Epidermal melanocyte (primary cell): ENCODE data around the gene USP35.
"Not testable (repeated sequence)": the region's sequence is repeated elsewhere in the genome, so short reads cannot be mapped to it uniquely, and the experiment has no call there.

Experiments used
- DNase-seq: peaks from one replicate; pipeline ENCODE4 v3.0.0; 2011; ENCODE audit warnings: low spot score; ENCODE audit not compliant: insufficient read length

USP35 gene

DNA sequence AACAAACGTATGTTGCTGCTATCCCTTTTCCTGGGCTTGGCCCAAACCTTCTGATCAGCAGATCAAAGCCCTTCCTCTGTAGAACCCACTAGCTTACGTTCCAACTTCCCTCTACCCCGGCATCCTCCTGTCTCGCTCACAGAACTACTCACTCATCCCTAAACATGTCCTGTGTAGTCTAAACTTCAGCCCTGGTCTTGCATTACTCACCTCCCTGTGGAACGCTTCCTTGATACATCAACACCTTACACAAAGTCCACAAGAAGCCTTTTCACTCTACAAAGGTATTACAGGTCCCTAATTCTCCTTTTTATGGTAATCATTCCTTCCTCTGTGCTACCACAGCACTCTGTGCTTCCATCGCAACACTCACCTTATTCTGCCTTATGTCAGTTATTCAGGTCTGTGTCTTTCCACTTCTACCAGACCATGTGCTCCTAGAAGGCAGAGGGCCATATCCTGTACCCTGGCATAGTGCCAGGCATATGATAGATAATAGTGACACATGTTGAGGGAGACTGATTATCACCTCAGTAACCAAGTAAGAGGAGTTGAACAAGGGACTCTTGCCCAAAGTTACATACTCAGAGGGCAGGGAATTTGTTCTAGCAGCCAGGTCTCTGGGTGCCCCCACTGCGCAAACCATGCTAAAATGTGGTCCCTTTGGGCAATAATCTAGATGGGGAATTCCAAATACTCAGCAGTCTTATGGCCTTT, 41.6 kb downstream of the USP35 start:
- DNase-seq = no peak

GRCh38 chr11:78231962-78232501, 43.3 kb downstream of the USP35 start:
- no peak for DNase-seq

- not testable (repeated sequence) for DNase-seq
Measured at GRCh38 chr11:78233046-78233445, 44.3 kb downstream of the USP35 start.

DNA sequence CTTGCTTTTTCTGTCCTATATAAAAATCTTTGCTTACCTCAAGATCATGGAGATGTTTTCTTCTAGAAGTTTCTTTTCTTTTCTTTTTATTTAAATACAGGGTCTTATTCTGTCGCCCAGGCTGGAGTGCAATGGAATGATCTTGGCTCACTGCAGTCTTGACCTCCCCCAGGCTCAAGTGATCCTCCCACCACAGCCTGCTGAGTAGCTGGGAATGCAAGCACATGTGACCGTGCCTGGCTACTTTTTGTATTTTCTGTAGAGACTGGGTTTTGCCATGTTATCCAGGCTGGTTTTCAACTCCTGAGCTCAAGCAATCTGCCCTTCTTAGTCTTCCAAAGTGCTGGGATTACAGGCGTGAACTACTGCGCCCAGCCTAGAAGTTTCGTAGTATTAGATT, 45.3 kb downstream of the USP35 start:
- DNase-seq = no peak

- no peak for DNase-seq
Measured at GRCh38 chr11:78237293-78238046, 48.8 kb downstream of the USP35 start.

DNA sequence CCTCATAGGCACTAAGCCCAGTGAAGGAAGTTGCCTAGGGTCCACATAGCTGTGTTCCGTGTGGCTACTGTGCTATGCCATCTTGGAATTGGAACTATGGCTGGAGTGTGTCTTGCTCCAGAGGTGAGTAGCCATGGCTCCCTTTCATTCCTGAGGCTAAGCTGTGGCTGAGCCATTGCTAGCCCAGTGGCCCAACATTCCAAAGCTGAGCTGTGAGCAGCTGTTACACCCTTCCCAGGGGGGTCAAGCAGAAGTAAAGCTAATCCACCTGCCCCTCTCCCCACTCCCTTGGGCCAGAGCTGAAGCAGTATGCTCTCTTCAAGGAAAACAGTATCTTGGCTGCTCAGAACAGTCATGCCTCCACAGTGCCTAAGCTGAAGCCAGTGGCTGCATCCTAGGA, 51.1 kb downstream of the USP35 start:
- DNase-seq = no peak

GRCh38 chr11:78241475-78241874, 52.8 kb downstream of the USP35 start:
- no peak for DNase-seq

DNA sequence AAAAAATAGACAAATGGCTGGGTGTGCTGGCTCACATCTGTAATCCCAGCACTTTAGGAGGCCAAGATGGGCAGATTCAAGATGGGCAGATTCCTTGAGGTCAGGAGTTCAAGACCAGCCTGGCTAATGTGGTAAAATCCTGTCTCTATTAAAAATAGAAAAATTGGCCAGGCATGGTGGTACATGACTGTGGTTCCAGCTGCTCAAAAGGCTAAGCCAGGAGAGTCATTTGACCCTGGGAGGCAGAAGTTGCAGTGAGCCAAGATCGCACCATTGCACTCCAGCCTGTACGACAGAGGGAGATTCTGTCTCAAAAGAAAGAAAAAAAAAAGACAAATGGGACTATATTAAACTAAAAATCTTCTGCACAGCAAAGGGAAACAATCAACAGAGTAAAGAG, 55.4 kb downstream of the USP35 start:
- DNase-seq = no peak

DNA sequence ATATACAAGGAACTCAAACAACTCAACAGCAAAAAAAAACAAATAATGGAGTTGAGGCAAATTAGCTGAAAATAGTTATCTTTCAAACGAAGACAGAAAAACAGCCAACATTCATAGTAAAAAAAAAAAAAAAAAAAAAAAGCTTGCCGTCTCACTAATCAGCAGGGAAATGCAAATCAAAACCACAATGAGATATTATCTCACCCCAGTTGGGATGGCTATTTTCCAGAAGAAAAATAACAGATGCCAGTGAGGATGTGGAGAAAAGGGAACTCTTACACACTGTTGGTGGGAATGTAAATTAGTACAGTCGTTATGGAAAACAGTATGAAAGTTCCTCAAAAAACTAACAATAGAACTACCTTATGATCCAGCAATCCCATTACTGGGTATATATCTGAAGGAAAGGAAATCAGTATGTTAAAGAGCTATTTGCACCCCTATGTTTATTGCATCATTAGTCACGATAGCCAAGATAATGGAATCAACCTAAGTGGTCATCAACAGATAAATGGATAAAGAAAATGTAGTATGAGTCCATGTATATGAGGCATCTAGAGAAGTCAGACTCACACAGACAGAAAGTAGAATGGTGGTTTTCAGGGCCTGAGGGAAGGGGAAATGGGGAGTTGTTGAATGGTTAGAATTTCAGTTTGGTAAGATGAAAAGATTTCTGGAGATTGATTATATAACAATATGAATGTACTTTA, 56.0 kb downstream of the USP35 start:
- no peak for DNase-seq

DNA sequence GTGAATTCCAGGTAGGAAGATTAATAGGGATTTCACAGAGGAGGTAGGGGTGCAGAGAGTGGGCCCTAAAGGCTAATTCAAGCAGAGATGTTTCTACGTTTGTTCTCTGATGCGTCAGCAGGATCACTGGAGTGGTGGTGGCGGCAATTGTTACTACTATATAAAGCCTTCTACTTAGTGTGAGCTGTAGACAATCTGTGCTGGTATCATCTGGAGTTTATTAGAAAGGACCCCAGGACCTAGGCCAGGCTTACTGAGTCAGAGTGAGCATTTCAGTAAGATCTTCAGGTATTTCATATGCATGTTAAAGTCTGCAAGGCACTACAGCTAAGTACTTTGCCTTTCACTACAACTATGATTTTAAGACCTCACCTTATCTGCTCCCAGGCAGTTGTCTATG, 59.5 kb downstream of the USP35 start:
- no peak for DNase-seq

- no peak for DNase-seq
Measured at GRCh38 chr11:78248903-78249302, 60.2 kb downstream of the USP35 start.

DNA sequence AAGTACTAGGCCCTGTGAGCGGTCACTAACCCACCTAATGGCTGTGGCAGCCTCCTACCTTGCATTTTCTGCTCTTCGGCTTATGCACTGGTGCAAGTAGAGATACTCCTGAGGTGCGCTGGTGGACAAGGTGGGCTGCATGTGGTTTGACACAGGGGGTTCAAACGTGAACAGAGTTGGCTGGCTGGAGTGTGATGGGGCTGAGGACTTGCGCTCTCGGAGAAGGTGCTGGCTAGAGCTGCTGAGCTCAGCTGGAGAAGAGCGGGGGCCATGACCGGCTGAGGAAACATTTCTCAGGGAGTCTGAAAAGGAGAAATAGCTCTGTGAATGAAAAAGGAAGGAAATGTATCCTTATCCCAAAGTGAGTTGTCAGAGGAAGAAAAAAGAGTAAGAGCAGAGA, 61.4 kb downstream of the USP35 start:
- no peak for DNase-seq

DNA sequence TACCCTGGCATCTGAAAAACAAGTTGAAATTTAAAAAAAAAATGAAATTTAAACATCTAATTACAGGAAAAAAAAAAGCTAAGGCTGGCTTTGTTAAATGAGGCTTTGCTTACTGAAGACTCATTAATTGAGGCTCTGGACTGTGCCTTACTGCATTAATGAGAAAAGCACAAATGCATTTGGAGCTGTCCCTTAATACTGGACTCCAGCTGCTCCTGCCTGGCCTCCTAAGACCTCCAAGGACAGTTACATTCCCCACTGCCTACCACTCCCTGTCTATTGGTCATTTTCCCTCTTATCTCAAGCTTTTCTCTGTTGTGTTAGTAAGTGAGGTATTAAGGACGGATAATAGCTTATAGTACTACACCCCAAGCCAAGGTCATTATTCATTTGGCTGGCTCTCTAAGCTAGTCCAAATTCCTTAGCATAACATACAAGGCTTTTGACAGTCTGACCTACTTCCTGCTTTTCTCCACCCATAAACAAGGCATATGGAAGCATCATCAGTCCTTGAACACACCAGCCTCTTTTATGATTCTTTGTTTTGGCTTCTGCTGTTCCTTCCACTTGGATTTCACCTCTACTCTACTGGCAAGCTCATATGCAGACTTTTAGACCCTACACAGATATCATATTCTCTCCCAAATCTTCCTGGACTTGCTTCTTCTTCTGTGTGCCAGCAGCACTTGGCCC, 62.5 kb downstream of the USP35 start:
- DNase-seq = no peak

GRCh38 chr11:78253797-78254196, 65.1 kb downstream of the USP35 start:
- DNase-seq = no peak

GRCh38 chr11:78254268-78254667, 65.5 kb downstream of the USP35 start:
- DNase-seq = no peak

GRCh38 chr11:78255919-78256318, 67.2 kb downstream of the USP35 start:
- DNase-seq = no peak

GRCh38 chr11:78256962-78257361, 68.2 kb downstream of the USP35 start:
- no peak for DNase-seq

DNA sequence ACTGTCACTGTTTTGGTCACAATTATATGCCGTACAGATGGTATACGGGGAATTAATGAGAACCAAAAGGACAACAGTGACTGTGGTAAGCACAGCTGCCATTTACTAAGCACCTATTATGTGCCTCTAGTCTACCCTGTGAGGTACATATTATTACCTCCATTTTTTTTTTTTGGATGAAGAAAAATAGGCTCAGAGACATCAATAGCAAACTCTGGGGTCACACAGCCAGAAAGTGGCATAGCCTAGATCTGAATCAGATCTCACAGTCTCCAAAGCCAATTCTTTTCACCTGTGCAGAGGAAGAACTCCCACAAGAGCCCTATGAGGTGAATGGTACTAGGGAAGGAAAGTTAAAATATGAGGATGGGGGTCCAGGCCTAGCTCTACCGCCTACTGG, 68.9 kb downstream of the USP35 start:
- no peak for DNase-seq

DNA sequence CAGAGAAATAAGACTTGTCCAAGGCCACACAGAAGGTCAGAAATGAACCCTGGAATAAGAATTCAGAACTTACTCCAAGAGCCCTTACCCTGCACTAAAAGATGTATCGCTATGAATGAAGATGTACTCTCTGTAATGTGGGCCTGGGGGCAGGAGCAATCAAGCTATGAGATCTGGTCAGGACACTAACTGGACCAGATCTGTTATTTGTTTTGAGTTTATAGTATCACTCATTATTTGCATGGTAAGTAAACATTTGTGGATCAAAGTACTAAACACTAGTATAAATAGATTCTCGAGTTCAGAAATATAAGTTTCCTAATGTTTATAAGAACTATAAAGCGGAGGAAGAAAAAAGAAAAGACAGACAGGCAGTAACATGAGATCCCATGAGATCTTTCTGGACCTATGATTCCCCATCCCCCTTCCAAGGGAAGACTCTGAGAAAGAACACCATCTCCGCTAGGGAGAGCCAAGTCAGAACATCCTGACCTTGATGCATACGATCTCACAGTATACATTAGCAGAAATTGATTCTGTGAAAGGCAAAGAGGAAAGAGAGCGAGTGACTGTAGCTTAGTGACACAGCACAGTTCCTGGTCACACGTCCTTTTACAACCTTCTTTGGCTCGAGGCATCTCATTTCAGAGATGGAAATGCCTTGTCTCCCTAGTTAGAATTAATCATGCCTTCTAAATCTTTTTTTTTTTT, 71.2 kb downstream of the USP35 start:
- DNase-seq = no peak

DNA sequence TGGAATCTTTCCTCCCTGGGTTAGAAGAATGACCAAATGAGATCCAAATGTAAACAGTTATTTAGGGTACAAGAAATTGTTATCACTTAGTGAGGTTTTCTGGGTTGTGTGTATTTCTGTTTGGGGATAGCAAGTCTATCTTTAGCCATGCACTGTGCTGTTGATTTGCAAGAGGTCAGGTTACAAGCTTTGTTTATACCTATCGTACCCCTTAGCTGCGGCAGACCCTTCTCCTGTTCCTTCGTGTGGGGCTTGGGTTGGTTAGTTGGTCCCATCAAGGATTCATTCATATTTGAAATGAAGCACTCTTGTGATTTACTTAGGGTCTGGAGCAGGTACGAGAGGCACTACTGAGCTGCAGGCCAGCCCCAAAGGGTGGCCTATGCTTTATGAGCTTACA, 72.6 kb downstream of the USP35 start:
- DNase-seq = no peak

- DNase-seq = no peak
Measured at GRCh38 chr11:78261828-78262227, 73.1 kb downstream of the USP35 start.
